Kidney epithelial cell (primary cell): ENCODE results near the gene SPATA16. TPM values are rescaled to one million over a fixed set of nuclear protein-coding genes. Genes with fewer than 3 reads are reported as not detected.

Experiments
- DNase-seq: peaks from one replicate; pipeline ENCODE4 v3.0.0-alpha.2; 2010; ENCODE audit warnings: low read depth
- H3K27me3 ChIP-seq: 2 replicates; pipeline ENCODE4 v1.6.0; 2011; ENCODE audit warnings: low read length; ENCODE audit not compliant: control insufficient read depth, insufficient read depth
- H3K36me3 ChIP-seq: 2 replicates; pipeline ENCODE4 v1.5.1; 2011; ENCODE audit warnings: low read length; ENCODE audit not compliant: control insufficient read depth, insufficient read depth
- H3K4me3 ChIP-seq: 2 replicates; pipeline ENCODE4 v1.5.1; 2011; ENCODE audit warnings: low read depth, mild to moderate bottlenecking, control low read depth, low read length
- total RNA-seq: library from RNA; depleted of rRNA; stranded (reverse); fragments of >200 nt; gene quantifications from 2 replicates; pipeline ENCODE4 v1.2.3, GENCODE V29; 2015
- TF ChIP-seq, protein P1 (sequence below): IDR thresholded peaks from 2 replicates; pipeline ENCODE4 v1.5.1; 2011; ENCODE audit warnings: mild to moderate bottlenecking, moderate library complexity, low read length, control low read depth, inconsistent platforms; ENCODE audit not compliant: insufficient read depth, poor library complexity, severe bottlenecking

SPATA16 gene
- total RNA-seq, 1 donor from 2014 or later: not detected

- DNase-seq: no peak
- Histone ChIP-seq H3K36me3 (no peaks in the 10 kb centered on the region), H3K4me3 (no peak overlapping the region), H3K27me3 (no peaks in the 10 kb centered on the region)
- TF ChIP-seq, protein P1, sequence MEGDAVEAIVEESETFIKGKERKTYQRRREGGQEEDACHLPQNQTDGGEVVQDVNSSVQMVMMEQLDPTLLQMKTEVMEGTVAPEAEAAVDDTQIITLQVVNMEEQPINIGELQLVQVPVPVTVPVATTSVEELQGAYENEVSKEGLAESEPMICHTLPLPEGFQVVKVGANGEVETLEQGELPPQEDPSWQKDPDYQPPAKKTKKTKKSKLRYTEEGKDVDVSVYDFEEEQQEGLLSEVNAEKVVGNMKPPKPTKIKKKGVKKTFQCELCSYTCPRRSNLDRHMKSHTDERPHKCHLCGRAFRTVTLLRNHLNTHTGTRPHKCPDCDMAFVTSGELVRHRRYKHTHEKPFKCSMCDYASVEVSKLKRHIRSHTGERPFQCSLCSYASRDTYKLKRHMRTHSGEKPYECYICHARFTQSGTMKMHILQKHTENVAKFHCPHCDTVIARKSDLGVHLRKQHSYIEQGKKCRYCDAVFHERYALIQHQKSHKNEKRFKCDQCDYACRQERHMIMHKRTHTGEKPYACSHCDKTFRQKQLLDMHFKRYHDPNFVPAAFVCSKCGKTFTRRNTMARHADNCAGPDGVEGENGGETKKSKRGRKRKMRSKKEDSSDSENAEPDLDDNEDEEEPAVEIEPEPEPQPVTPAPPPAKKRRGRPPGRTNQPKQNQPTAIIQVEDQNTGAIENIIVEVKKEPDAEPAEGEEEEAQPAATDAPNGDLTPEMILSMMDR: no peak
These were observed 235.6 kb downstream of the SPATA16 start for GRCh38 chr3:172905451-172905850.

- Histone ChIP-seq H3K4me3 (no peak overlapping the region), H3K27me3 (no peaks in the 10 kb centered on the region), H3K36me3 (no peaks in the 10 kb centered on the region)
- DNase-seq: no peak
- TF ChIP-seq, protein P1: no peak
These were observed 236.2 kb downstream of the SPATA16 start for GRCh38 chr3:172904711-172905373.

DNA sequence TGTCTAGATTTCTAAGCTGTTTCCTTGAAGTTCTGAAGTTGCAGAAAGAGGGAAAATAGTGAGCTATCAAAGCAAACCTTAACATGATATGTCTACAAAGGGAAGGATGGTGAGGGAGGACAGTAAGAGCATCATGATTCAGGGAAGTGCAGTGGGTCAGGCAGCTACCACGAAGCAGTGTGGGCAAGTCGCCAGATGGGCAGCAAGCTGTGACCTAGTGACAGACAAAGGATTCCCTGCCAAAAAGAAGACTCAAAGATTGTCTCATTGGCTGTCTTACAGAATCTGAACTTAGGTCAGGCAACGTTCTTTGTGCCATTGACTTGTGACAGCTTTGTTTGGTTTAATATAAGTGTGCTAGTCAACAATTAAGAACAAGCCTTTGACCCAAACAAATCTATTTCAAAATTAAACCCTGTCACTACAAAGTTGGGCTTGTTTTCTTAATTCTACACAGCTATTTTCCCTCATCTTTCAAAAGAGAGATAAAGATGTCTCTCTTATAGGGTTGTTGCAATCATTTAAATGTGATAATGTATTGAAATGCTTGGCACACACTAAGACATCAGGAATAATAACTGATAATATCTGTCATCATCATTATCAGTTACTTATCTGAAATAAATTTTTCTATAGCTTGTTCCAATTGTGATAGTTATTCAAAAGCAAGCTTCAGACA is 237.3 kb downstream of the SPATA16 start:
- TF ChIP-seq, protein P1: no peak
- Histone ChIP-seq H3K27me3 (no peaks in the 10 kb centered on the region), H3K4me3 (no peak overlapping the region), H3K36me3 (no peaks in the 10 kb centered on the region)
- DNase-seq: no peak

DNA sequence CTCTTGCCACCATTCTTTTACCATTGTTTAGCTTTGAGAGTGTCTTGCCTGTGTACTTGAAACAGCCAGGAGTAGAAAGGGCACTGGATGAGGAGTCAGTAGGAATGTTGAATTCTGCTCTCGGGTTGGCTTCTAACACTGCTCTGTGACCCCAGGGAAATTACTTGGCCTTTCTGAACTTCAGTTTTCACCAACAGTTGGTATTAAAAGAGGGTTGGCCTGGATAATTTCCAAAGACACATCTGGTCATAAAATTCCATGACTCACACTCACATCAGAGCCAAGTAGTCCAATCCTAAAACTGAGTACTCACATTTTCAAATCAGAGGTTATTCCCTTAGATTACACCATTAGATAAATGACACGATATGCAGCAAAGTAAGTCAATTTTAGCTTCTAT is 248.9 kb downstream of the SPATA16 start:
- no peak for DNase-seq
- Histone ChIP-seq H3K4me3 (no peak overlapping the region), H3K27me3 (no peaks in the 10 kb centered on the region), H3K36me3 (no peaks in the 10 kb centered on the region)
- TF ChIP-seq, protein P1: no peak

- no peaks in the 10 kb centered on the region for H3K27me3 ChIP-seq
- H3K36me3 ChIP-seq: no peaks in the 10 kb centered on the region
- no peak overlapping the region for H3K4me3 ChIP-seq
- TF ChIP-seq, protein P1: no peak
- DNase-seq: no peak
These were observed 255.3 kb downstream of the SPATA16 start for GRCh38 chr3:172885704-172886103.
